Measurements from ENCODE around the gene PSEN1.

The PSEN1 gene

DNA sequence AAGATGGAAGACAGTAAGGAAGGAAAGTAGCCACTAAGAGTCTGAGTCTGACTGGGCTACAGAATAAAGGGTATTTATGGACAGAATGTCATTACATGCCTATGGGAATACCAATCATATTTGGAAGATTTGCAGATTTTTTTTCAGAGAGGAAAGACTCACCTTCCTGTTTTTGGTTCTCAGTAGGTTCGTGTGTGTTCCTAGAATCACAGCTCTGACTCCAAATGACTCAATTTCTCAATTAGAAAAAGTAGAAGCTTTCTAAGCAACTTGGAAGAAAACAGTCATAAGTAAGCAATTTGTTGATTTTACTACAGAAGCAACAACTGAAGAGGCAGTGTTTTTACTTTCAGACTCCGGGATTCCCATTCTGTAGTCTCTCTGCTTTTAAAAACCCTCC lies 85.6 kb downstream of the PSEN1 start:
- no peak for DNase-seq

- DNase-seq: no peak
Measured at GRCh38 chr14:73223049-73223448, 86.7 kb downstream of the PSEN1 start.

DNA sequence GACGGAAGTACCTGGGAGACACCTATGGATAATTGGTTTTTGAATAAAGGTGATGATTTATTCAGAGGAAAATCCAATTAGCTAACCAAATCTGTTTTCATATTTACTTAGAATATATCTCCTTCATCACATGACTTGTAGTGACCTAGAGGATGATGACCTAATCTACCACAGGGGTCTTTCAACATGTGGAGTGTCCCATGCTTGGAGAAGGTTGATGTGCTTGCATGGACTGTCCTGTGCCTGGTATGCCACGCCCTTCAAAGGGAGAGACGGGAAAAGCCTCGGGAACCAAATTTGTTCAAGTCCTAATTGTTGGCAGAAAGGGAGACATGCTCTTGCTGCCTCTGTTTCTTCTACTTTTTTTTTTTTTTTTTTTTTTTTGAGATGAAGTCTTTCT lies 89.2 kb downstream of the PSEN1 start:
- DNase-seq: no peak

DNA sequence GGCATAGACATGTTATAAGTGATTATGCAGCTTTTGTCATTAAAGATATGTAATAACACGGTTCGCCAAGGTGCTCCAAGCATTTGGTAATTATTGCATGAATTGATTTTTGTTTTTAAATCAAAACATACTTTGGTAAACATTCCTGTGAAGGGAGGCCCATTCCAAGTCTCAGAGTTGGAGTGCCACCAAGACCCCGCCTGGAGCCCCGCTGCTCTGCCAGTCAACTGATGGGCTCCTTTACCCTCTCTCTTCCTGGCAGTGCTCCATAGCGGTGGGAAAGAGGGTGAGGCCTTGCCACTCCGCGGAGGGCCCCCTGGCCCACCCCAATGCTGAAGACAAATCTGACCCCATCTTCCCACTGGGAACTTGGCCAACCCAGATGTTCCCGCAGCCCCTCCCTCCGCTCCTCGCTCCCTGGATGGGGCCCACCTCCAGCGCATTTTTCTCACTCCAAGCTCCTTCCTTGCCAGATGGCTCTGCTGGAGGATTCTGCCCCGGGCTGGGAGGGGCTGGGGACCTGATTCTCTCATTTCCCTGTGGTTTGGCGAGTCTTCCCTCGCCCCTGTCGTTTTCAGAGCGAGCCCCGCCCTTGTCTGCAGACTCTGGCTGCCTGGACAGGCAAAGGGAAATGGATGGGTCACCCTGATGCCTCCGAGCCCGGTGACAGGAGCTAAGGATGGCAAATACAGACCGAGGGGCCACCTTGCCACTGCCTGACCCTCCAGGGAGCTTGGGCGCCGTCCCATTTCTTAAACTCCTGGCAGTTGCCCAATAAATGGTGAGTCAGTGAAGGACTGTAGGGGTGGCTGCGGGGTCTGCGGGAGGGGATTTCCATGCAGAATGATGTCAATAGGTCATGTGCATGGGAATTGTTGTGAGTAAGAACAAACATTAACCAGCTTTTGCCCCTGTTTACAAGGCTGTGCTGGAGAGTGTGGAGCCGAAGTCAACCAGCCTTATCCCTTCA lies 91.8 kb downstream of the PSEN1 start:
- DNase-seq: no peak

- DNase-seq: no peak
Measured at GRCh38 chr14:73230051-73230450, 93.7 kb downstream of the PSEN1 start.

DNA sequence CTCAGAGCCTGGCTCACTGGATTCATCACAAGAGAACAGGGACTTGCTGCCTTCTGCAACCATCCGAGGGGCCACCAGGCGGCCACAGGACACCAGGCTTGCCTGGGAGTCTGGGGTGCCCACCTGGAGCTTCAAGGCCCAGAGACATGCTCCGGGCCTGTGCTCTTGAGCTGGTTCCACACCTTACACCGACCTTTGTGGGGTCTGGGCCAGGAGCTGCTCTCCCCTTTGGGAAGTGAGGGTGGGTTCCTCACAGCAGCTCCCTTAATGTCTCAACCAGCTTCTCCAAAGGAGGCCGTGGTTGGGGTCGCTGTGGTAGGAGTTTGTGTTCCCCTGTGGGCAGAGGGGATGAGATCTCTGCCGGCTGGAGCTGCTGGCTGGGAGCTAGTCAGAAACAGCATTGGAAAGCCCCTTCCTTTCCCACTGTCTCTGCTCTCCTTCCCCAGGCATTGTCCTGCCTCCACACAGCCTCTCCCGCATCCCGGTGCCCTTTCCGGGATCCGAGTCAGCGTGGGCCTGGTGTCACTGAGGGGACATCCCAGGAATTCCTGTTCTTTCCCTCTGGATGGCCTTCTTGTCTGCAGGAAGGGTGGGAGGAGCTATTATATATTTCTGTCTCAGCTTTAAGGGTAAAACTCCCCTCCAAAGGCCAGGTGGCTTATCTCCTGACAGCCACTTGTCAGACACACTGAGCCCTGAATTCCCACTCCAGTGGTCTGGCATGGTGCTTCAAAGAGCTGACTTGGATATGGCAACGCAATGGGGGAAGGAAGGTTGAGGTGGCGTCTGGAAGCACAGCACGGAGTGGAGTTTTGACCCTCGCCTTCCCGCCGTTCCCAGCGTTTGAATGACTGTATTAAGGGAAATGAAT lies 95.9 kb downstream of the PSEN1 start:
- no peak for DNase-seq

GRCh38 chr14:73232984-73233383 lies 96.7 kb downstream of the PSEN1 start:
- no peak for DNase-seq

- no peak for DNase-seq
Measured at GRCh38 chr14:73233564-73233963, 97.3 kb downstream of the PSEN1 start.

GRCh38 chr14:73234029-73234428 lies 97.7 kb downstream of the PSEN1 start:
- no peak for DNase-seq

GRCh38 chr14:73234586-73235394 lies 98.5 kb downstream of the PSEN1 start:
- DNase-seq: no peak

- DNase-seq: no peak
Measured at GRCh38 chr14:73235531-73236155, 99.3 kb downstream of the PSEN1 start.

DNA sequence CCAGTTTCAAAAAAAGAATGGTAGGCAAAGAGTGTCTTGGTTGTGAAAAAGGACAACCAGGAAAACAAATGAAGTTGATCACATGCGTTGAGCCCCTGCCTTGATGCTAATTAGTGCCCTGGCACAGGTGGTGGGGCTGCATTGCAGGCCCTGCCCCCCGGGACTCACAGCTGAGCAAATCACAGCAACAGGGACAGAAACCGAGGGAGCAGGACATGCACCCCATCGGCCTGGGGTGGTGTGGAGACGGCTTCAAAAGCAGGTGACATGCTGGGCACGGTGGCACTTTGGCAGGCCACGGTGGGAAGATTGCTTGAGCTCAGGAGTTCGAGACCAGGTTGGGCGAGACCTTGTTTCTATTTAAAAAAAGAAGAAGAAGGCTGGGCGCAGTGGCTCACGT lies 99.8 kb downstream of the PSEN1 start:
- no peak for DNase-seq

DNA sequence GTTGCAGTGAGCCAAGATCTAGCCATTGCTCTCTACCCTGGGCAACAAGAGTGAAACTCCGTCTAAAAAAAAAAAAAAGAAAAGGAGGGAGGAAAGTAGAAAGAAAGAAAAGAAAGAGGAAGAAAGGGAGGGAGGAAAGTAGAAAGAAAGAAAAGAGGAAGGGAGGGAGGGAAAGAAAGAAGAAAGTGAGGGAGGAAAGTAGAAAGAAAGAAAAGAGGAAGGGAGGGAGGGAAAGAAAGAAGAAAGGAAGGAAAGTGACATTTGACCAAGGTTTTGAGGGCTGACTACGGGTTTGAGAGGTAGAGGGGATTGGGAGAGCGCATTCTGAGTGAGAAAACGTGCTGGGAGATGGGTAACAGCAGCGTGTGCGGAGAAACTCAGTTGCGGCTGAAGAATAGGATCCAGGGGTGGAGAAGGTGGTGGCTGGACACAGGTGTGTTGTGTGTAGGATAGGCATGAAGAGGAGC lies 100.5 kb downstream of the PSEN1 start:
- DNase-seq: no peak

DNA sequence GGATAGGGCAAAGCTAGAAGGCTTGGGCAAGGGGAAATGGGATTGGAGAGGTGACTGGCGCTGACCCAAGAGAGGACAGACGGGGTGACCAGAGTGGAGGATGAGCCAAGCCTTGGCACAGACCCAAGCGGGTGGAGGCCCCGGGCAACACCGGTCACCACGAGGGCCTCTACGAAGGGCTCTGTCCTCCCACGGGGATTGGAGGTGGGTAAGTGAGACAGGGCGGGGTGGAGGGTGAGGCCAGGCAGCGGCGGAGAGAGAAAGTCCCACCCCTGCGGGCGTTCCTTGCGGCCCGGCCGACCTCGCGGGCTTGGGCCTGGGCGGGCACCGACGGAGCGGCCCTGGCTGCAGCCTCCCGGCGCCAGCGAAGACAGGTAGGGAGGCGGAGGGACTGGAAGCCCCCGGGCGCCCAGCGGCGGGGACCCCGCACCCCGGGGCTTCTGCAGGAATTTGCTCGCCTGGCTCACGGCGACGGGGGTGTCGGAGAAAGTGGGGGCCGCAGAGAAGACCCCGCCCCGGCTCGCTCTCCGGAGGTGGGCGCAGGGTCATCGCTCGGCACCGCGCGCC lies 101.0 kb downstream of the PSEN1 start, which contains the start of gene PAPLN:
Gene PAPLN, plus strand, starts transcription at position 288 of the 567 bp plus-strand sequence. CDS start 2,273 bp downstream, outside the sequence.
- no peak for DNase-seq

DNA sequence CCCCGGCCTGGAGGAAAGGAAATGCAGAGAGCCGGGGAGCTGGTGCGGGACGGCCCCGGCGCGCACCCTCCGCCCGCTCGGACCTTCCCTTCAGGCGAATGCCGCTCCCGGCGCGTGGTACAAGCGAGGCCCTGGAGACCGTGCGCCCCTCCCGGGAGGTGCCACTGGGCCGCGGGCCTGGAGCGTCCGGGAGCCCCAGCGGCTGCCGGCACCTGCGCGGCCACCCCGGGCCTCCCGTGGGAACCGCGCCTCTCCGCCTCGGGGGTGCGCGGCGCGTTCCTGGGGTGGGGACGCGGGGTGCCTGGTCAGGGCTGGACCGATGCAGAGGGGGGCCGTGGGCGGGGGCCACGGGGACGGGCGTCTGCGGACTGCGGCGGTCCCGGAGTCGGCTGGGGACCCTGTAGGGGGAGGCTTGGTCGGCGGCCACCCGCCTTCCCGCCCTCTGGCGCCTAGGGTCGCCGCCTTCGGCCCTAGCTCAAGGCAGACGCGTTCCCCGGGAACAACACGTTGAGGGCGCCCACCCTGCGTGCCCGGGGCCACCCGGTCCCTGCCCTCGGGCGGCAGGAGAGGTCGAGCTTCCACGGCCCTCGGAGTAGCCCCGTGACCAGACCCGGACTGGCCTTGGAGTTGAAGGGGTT lies 101.6 kb downstream of the PSEN1 start:
- DNase-seq: no peak

DNA sequence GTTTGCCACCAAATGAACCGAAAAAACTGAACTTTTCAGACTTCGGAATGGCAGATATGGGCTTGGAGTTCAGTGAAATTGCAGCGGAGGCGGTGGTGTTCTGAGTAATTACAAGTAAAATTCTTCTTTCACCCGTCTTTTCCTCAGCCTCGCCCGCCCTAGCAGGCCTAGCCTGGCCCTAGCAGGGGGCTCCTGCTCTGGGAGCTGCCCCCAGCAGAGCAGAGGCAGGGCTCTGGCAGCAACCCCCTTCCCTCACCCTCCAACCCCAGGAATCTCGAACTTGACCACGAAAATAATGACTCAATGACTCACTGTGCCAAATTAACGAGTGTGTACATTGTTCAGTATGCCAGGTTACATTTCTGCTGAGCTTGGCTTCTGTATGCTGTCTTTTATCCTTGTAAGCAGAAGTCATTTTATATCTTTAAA lies 102.1 kb downstream of the PSEN1 start:
- no peak for DNase-seq

DNA sequence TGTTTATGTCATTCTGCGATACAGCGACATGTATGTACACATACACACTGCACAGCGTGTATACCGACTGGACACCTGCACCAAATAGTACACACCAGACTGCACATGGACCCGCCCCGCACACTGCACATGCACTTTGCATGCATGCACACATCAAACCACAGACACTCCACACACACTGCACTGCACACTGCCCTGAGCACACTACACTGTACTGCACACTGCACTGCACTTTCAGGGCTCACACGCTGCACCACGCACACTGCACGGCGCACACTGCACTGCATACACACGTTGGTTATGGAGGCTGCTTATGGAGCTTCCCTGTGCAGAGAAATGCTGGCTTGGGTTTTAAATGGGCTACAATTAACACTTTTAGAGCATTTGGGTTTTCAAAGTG lies 102.6 kb downstream of the PSEN1 start:
- no peak for DNase-seq

GRCh38 chr14:73239393-73240241 lies 103.3 kb downstream of the PSEN1 start:
- no peak for DNase-seq

DNA sequence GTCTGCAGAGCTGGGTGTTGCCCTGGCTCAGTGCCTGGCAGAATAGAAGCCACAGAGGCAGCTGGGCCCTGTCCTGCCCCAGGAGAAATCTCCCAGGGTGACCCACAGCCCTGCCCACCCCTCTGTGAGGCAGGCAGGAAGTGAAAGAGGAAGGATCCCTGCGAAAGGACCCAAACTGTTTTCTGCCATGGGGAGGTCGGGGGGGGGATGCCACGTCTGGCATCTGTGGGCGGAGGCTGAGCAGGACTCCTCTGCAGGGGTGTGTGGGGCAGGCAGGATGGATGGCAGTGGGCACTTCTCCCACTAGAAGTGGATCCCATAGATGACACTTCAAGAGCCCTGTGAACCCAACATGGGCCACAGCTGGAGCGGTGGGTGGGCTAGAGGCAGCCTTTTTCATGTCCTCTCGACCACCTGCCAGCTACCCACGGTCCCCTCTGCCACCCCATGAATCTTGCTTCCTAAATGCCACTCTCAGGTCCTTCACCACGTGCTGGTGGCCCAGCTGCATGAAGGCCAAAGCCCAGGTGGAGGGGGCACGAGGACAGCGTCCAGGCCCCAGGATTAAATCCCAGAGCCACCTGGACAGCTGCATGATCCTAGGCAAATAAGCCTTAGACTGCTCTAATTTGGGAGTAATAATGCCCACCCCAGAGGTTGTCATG lies 104.6 kb downstream of the PSEN1 start:
- no peak for DNase-seq

All from activated T-cell treated with anti-CD3 and anti-CD28 coated beads, Interleukin-2, amount 50 U/mL, for 1 hour (primary cell).